Heart left ventricle (tissue), 13 donors: Measurements from ENCODE around the gene PCDHGA1.

Experiments used
- POLR2A ChIP-seq, 2 donors: fragments of 450-650 bp; IDR thresholded peaks; one replicate each; pipeline ENCODE4 v1.6.1; 2017; ENCODE audit warnings: antibody characterized with exemption in 2 of 2, mild to moderate bottlenecking in 2 of 2, moderate library complexity in 2 of 2
- TF ChIP-seq, protein P1 (sequence below), 12 donors: fragments of 200-600 bp; sonication (generic) in 4 of 12; IDR thresholded peaks; one replicate each; pipeline versions ENCODE4 v1.5.0 to v1.8.0; 2018 to 2022; ENCODE audit warnings: antibody characterized with exemption in 12 of 12, mild to moderate bottlenecking in 5 of 12
- donor health status: ischemic (EF 13 %, LVEDD 7.1; RV severe dilation, severe dysfunction).
- donor health status: DM: no; HTN: yes; CAD: no.
- donor health status: DM: no; HTN: no; CAD: no.
- donor health status: ischemic (EF 25% LVEDD 6.9; RV normal size, moderate dysfunction).
- donor health status: ischemic (EF 25% LVEDD 5.7; RV mildly dilated, moderate dysfunction).
- donor health status: ischemic (EF 35%, LVEDD 5.7; RV mildly dilated, moderate dysfunction).
- donor health status: nonischemic (EF 11% LVEDD 7.7; RV severe dilation, severe dysfunction).
- donor health status: DM: yes; HTN: yes; CAD: no.
- donor health status: PGD.
- donor health status: ischemic (EF 29% LVEDD 5.4; RV normal size, mild dysfunction).
- donor health status: nonischemic (EF 23%, LVEDD 6.1; RV moderate dilation, normal function).

- TF ChIP-seq, protein P1, sequence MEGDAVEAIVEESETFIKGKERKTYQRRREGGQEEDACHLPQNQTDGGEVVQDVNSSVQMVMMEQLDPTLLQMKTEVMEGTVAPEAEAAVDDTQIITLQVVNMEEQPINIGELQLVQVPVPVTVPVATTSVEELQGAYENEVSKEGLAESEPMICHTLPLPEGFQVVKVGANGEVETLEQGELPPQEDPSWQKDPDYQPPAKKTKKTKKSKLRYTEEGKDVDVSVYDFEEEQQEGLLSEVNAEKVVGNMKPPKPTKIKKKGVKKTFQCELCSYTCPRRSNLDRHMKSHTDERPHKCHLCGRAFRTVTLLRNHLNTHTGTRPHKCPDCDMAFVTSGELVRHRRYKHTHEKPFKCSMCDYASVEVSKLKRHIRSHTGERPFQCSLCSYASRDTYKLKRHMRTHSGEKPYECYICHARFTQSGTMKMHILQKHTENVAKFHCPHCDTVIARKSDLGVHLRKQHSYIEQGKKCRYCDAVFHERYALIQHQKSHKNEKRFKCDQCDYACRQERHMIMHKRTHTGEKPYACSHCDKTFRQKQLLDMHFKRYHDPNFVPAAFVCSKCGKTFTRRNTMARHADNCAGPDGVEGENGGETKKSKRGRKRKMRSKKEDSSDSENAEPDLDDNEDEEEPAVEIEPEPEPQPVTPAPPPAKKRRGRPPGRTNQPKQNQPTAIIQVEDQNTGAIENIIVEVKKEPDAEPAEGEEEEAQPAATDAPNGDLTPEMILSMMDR (IDR thresholded peaks at IDR 0.05): no peak
- TF ChIP-seq POLR2A (IDR thresholded peaks at IDR 0.05): no peak
Observed at GRCh38 chr5:141490271-141490670, 160.0 kb downstream of the PCDHGA1 start.
